NB4 (cell line): Measurements from ENCODE around the gene PLP1.
A peak's percentile ranks its signal among the peaks of the same experiment; 100 is the strongest.

Experiments used
- DNase-seq: peaks from one replicate; pipeline ENCODE4 v3.0.0; 2010; ENCODE audit warnings: low read depth
- H3K4me3 ChIP-seq: one replicate; pipeline ENCODE4 v1.5.1; 2011; ENCODE audit warnings: mild to moderate bottlenecking, low read depth, low read length, moderate library complexity
- MAX ChIP-seq: IDR thresholded peaks from 2 replicates; pipeline ENCODE4 v1.6.1; 2011; ENCODE audit warnings: low read depth, low read length
- MYC ChIP-seq: IDR thresholded peaks from 2 replicates; pipeline ENCODE4 v1.6.1; 2011; ENCODE audit warnings: low read depth, low read length
- POLR2A ChIP-seq: IDR thresholded peaks from 2 replicates; pipeline ENCODE4 v1.6.1; 2011; ENCODE audit warnings: mild to moderate bottlenecking; ENCODE audit not compliant: insufficient read length; ENCODE audit errors: extremely low read depth
- TF ChIP-seq, protein P1 (sequence below): IDR thresholded peaks from one replicate; pipeline ENCODE4 v1.5.1; 2012; ENCODE audit warnings: low read depth, low read length

The PLP1 gene

GRCh38 chrX:103830848-103831247 is 54.2 kb downstream of the PLP1 start:
- DNase-seq, result no peak
- no peak for TF ChIP-seq MAX
- no peak overlapping the region for H3K4me3 ChIP-seq

DNA sequence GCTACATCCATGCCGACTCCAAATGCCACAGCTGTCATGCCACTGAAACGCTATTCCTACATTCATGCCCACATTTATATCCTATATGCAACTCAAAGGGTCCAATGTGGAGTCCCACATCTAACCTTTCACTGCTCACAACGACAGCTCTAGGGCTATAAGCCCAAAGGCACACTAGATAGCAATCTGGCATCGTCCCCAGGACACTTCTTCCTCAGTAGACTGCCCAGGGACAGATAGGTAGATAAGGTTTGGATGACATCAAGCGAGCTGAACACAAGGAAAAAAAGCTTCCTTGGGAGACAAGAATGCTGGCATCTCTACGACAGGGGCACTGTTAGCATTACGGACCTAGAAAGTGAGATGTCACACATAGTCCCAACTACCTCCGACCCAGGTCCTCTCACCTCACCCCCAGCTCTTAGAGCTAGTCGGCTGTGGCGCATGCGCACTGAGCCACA is 54.7 kb downstream of the PLP1 start:
- H3K4me3 ChIP-seq, result no peak overlapping the region
- TF ChIP-seq POLR2A (no peak), MAX (no peak), MYC (no peak)
- TF ChIP-seq, protein P1, sequence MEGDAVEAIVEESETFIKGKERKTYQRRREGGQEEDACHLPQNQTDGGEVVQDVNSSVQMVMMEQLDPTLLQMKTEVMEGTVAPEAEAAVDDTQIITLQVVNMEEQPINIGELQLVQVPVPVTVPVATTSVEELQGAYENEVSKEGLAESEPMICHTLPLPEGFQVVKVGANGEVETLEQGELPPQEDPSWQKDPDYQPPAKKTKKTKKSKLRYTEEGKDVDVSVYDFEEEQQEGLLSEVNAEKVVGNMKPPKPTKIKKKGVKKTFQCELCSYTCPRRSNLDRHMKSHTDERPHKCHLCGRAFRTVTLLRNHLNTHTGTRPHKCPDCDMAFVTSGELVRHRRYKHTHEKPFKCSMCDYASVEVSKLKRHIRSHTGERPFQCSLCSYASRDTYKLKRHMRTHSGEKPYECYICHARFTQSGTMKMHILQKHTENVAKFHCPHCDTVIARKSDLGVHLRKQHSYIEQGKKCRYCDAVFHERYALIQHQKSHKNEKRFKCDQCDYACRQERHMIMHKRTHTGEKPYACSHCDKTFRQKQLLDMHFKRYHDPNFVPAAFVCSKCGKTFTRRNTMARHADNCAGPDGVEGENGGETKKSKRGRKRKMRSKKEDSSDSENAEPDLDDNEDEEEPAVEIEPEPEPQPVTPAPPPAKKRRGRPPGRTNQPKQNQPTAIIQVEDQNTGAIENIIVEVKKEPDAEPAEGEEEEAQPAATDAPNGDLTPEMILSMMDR, result no peak
- no peak for DNase-seq

- DNase-seq, result peak; percentile 7
- no peak within 1 kb of the TSS for H3K4me3 ChIP-seq
- TF ChIP-seq MYC (no peak), MAX (no peak), POLR2A (no peak)
- TF ChIP-seq, protein P1, result no peak
Measured at GRCh38 chrX:103831803-103832544, 55.3 kb downstream of the PLP1 start, which contains the start of gene RAB9B. TSS of gene RAB9B (minus strand) at chrX:103832257. CDS start at chrX:103825784, 6,473 bp downstream.

DNA sequence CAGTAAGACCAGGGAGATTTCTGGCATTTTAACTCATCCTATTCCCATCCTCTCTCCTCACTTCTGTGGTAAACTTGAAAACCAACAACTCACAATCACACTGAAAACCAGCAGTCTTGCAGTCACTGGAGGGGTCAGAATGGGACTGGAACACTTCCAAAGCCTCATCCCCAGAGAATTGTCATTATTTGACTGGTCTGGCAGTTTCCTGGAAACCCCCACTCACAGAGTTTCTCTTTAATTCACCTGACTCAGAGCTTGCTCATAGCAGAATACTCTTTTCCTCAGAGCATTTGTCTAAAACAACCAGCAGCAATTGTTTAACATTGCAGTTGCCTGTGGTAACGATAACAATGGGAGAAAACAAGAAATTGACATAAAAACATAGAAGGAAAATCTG is 62.8 kb downstream of the PLP1 start:
- H3K4me3 ChIP-seq, result no peak overlapping the region

More for the DNA sequence above, 62.8 kb downstream of the PLP1 start:
- no peak for TF ChIP-seq MAX
- no peak for TF ChIP-seq POLR2A
- TF ChIP-seq, protein P1, result no peak
- TF ChIP-seq MYC, result no peak
- DNase-seq, result no peak
